ENCODE results near the gene CREB5.
A peak's percentile ranks its signal among the peaks of the same experiment; 100 is the strongest.

The CREB5 gene

DNA sequence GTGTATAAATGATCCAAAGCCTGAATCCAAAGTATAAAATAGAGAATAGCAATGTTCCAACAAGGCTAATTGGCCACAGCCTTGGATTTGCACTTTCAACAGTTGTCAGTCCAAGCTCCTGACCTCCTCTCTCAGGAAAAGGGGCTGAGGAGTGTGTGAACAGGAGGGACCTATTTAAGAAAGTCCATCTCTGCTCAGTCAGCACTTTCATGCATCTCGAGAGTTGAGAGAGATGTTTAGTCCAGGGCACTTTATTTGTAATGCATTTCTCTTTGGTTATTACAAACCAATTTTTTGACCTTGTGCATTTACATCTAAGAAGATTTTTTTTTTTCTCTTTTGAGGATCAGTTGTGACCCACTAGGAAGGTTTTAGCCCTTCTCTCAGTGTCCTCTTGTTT, 244.2 kb downstream of the CREB5 start:
- no peak for DNase-seq

DNA sequence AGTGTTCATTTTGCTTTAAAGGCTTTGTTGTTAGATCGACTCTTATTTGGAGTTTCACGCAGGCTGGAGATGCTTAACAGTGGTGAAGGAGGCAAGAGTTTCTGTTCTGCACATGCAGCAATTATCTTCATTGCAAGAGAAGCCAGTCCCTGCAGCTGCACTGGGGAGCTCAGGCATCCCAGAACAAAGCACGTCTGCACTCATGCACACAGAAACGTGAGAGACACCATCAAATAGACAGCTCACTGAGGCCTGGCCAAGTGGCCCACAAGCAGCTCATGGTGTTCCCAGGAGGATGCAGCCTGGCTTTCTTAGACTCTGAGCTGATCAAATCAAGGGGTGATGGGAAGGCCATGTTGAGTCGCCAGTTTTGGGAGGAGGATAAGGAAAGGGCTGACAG, 246.1 kb downstream of the CREB5 start:
- DNase-seq, result no peak

DNA sequence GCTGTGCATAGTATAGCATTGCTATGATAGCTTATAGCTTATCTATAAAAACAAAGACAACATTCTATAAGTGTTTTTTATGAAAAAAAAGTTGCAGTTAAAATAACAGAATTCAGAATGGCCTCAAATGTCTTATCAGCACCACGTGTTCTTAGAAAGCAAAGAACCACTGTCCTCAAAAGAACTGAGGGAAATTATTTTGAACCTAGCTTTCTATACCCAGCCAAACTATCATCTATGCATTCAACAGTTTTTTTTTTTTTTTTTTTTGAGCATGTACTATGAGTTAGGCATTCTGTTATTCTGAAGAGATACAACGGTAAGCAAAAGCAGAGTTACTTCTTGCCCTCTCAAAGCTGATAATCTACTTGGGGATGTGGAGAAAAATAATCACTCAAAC, 247.8 kb downstream of the CREB5 start:
- DNase-seq, result no peak

DNA sequence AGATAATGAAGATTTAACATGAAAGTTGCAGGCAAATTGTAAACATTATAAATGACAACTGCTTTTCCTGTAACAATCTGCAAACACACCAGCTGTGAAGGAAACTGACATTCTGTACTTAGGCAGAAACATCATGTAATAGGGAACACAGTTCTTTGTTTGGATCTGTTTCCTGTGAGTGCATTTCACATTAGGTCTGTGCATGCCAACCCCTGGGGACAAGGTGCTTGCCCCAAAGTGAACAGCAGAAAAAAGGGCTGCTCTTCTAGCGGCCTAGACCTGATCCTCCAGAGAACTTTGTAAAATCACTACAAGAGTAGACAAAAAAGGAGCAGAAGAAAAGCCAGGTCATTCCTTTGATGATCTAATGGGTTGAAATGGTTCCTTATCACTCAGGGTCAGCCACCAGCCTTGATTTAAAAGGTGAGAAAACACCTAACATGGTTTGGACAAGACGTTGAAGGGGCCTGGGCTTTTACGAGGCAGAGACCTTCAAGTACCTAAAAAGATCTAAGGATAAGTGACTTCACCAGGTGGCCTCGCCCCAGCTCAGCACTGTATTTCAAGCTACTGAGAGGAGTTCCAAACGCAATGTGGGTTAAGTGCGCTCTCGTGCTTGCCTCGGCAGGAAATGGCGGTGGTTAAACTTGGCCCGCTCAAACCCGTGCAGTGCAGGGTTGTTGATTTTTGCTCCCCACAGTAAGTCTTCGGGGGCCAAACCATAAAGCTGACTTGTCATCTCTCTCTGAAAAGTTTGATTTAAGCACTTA, 249.7 kb downstream of the CREB5 start:
- DNase-seq, result no peak

DNA sequence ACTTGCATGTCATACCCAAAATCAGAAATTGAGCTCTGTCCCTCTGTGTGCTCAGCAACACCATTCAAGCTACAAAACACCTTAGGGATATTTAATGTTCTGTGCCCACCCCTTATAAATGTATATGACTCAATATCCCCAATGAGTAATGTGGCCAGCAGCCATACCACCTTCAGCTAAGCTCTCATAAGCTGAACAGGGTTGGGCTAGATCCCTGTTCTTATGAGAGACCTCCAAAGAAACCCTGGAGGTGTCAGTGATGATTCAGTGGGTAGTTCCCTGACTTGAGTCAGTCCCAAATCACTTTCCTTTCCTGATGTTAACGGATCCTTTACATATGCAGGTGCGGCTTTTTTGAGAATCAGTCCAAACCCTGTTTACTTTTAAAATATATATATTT, 253.8 kb downstream of the CREB5 start:
- DNase-seq, result no peak

DNA sequence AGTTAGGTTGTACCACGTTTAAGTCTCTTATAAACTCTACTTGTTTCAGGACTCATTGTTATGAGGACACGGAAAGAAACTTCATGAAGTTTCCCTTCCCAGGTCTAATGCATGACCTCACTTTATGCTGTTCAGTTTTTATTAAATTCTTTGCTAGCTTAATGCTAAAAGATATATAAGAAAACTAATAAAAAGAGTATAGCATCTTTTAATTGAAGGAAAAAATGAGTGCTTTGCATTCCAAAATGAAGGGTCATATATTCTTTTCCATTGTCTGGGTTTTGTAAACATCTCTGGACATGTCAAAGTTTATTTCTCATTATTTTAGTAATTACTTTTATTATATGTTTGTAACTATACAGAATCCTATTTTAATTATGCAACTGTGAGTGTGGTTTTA, 255.8 kb downstream of the CREB5 start:
- no peak for DNase-seq

DNA sequence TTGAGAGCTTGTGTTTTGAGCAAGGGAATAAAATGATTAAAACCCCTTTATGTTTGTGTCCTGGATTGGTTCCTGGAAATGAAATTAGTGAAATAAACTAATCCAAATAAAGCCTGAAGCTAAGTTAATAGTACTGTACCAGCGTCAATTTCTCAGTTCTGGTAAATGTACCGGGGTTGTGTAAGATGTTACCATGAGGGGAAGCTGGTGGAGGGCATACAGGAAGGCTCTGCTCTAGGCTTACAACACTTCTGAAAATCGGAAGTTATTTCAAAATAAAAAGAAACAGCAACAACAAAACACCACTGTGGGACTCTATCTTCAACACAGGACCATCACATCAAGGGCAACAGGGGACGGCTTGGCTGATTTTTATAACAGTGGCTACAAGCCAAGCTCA, 257.0 kb downstream of the CREB5 start:
- DNase-seq, result no peak

DNA sequence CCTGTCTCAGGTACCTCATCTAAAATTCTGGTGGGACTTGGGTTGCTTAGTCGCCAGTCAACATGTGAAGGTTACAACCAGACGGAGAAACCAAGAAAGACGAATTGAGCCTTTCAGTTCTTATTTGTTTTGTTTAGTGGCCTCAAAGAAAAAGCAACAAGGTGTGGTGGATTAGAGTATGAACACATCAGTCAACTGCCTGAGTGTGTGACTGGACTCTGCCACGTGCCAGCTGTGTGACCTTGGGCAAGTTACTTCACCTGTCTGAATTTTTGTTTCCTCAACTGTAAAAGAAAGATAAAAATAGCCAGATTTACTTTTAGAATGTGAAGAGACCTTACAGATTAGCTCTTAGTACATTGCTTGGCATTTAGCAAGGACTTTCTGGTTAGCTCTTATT, 259.2 kb downstream of the CREB5 start:
- DNase-seq, result no peak

DNA sequence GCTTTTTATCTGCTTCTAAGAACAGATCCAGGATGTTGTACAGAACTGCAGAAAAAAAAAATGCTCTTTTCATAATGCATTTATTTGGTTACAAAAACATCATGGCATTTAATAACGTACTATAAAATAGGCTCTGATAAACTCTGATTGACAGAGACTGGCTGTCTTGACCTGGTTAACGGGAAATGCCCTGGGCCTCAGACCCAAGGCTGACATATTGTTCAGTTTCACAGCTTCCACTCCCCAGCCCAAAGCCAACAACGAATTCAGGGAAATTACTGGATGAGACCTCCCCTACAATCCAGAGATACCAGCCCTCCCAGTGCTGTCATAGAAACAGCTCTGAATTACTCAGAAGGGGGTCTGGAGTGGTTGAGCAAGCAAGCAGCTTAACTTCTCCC, 260.1 kb downstream of the CREB5 start:
- DNase-seq, result no peak

DNA sequence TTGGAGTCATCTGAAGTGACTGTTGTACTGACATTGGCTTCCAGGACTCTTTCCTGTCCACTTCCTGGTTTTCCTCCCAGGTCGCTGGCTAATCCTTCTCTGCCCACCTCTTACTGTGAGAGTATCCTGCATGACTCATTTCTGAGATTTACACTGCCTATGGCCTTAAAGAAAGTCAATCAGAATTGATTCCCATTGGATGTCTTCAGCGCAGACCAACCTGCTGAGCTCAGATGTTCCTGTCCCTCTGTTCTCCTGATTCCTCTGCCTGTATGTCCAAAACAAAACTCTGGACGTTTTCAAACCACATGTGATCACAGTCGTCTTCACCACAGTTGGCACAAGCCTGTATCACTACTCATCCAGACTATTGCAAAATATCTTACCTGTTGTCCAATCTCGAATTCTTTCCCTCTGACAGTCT, 262.1 kb downstream of the CREB5 start:
- DNase-seq, result no peak

DNA sequence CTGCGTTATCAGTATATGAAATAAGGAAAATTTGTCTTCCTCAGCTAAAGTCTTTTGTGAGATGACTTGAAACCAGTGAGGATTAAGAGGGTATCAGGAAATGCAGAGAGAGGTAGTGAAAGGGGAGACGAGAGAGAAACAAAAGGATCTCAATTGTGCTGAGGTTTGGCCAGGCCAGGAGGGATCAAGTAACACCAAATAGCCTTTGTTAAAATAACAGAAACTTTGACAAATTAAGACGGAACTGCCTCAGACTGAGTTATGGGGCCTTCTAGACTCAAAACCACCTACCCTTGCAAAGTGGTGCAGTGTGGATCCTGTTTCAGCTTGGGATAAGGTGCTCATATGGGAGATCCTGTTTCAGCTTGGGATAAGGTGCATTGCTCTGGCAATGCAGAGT, 263.1 kb downstream of the CREB5 start:
- no peak for DNase-seq

DNA sequence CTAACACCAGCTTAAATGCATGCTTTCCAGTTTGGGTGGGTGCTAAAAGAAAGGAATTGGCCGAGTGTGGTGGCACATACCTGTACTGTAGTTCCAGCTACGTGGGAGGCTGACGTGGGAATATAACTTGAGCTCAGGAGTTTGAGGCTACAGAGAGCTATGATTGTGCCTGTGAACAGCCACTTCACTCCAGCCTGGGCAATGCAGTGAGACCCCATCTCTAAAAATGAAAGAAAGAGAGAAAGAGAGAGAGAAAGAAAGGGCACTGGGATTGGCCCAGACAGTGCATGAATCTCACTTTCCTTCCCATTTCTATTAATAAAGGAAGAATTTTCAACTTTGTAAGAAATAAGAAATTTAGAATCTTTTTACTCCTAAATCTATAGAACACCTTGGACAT, 265.4 kb downstream of the CREB5 start:
- DNase-seq, result no peak

DNA sequence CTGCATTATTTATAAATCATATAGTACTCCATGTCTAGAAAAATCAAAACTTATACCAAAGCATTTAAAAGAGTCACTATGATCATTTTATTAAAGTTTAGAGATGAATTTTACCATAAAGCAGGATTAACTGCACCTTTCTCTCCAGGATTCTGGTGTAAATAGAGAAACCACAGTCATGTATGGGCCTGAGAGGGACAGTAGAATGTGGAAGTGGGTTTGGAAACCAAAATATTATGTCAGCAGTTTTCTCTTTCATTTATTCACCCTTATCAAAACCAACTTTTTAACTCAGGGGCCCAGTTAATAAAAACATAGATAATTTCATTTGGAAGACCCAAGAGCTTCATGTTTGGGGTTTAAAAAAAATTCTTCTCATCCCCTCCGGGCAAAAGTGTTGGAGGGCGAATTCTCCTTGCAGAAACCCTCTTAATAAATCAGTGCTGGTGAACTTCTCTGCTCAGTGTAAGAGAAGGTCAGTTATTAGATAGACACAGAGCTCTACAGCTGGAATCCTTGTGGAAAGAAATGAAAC, 266.2 kb downstream of the CREB5 start:
- DNase-seq, result no peak

DNA sequence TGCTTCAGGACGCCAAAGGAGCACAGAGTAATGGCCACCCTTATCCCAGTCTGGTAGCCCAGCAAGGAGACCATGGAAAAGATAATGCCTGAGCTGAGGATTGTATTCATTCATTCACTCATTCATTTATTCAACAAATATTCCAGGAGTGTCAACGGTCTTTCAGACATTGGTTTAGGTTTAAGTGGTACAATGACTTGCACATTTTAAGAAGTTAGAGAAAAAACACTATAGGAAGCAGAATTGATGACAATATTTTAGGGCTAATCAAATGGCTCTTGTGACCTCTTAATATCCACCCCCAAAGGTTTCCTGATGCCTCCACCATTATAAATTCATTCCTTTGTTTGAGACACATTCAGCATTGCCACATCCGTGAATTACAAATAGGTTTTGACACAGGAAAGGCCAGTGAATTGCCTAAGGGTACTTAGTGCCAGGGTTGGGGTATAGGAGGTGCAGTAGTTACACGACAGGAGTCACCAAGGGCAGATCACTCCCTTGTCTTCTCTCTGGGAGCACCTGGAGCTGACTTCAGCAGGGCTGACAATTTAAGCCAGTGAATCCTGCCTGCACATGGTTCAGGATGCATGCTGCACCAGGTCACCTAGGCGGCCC, 269.5 kb downstream of the CREB5 start:
- no peak for DNase-seq

DNA sequence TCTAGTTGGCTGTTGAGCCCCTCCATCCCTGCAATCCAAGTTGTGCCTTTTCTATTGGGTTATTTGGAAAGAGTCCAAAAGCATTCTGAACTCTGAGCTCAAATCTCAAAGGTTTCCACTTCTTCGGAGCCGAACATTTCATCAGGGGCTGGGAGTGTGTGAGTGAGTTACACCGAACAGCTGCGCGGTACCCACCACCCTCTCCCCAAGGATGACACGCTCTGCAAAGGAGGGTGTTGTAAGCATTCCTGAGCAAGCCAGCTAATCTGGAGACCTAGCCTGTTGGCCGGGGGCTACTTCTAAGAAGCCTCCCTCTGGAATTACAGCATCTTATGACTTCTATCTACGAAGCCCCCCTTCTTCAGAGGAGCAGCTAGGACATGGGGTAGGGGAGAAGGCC, 270.5 kb downstream of the CREB5 start:
- no peak for DNase-seq

DNA sequence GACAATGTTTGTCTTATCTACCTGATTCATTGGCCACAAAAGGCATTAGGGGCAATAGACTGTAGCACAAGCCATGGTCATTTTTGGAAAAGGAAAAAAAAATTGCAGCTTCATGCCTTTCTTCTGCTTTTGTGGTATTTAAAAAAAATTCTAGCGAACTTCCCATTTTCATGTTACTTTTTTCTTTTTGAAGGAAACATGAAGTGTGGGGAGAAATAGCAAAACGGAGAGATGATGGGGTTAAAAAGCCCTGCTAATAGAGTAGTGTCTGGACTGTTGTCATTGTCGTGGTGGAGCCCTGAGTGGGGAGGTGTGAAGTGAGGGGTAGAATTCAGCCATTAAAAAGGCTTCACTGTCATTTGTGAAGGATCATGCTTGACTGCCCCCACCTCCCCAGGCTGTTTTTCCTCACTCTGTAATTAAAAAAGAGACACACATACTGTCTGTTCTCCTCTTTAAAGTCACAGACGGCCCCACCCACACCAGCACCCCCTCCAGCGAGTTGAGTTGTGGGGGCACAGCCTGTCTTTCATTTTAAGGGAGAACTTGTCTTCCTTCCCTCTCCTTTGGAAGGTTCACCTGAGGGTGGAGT, 272.4 kb downstream of the CREB5 start:
- no peak for DNase-seq

DNA sequence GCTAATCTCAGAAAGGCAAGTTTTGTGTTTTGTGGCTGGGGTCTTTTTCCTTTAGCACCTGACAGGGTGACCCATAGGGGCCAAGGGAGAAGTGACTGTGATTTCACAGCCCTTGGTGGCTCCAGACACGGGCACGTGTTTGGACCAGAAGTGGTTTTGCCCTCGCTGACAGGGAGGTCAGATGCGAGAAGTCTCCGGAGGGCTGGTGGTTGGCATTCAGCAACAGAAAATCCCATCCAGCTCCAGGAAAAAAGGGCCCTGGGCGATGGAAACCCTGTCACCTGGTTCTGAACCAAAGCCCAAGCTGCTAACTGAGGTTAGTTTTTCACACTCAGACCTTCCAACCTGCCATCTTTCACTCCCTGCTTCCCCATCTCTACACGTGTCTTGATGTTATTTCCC, 272.9 kb downstream of the CREB5 start:
- DNase-seq, result peak; percentile 58

DNA sequence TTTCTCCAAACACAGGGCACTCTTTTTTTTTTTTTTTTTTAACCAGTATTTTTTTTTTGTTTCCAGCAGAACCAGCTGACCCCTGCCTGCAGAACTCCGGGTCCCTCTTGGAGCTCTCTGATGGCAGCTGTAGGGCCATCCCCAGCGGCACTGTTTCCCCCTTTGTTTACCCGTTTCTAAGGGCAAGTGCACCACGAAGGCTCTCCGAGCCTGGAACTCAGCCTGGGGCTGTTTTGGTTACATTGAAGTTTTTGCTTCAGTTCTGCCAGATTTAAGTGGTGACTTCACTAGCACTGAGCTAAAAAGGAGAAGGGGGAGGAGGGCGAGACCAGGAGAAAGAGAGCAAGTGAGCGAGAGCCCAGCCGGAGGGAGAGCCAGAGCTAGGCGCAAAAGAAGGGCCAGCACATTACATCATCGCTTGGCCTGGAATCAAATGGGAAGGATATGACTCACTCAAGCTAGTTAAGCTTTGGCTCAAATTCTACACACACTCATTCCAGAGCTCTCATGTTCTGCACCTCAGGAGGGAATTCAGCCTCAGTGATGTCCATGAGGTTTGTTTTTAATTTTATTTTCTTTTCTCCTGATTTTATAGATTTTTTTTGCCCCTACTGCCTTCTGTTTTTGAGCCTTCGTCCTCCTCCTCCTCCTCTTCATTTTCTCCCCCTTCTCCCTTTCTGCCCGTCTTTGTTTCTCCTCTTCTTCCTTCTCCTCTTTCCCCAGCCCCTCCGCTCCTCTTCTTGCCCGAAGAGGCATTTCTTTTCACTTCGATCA, 273.5 kb downstream of the CREB5 start:
- peak; percentile 98 for DNase-seq

DNA sequence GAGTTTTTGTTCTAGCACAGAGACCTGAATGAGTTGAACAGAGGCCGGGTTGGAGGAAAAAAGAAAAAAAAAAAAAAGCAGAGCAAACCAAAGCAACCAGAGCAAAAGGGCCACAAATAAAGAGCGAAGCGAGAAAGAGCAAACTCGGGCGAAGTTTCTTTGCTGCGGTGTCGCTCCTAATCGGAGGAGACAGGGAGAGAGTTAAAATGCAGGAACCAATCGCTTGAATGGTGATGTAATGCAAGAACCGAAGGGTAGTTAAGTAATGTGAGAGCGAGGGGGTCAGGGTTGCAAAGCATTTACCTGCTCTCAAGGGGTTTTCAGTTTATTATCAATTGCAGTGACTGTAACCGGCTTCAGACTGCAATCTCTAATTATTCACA, 274.1 kb downstream of the CREB5 start:
- peak; percentile 78 for DNase-seq

DNA sequence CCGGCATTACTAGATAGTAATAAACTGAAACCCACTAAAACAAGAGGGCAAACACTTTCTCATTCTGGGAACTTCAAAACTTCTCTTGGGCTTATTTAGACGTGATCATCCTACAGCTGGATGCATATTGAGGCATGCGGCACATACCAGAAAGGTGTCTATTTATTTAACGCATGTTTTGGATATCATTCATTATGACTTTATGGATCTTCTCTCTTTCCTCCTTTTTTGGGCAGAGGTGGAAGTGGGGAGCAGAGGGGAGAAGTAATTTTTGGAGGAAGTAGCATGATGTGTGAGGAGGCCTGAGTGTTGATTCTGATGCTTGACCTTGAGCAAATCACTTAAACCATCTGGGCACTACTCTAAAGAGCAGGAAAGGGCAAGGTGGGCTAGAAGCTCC, 275.2 kb downstream of the CREB5 start:
- DNase-seq, result no peak

DNA sequence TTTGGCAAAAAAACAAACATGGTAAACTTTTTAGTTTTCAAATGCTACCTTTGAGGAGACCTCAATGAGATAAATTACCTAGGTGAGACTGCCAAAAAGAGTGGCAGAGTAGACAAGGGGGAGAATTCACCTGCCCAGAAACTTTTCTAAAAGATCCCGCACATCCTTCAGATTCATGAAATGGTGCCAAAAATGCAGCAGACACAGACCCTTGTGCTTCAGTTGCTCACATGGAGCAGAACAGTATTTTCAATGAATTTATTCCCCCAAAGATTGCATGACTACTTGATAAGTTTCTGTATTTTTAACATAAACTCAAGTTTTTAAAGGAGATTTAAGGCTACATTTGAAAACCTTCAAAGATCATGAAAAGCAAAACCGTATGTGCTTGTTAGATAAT, 275.9 kb downstream of the CREB5 start:
- DNase-seq, result no peak

DNA sequence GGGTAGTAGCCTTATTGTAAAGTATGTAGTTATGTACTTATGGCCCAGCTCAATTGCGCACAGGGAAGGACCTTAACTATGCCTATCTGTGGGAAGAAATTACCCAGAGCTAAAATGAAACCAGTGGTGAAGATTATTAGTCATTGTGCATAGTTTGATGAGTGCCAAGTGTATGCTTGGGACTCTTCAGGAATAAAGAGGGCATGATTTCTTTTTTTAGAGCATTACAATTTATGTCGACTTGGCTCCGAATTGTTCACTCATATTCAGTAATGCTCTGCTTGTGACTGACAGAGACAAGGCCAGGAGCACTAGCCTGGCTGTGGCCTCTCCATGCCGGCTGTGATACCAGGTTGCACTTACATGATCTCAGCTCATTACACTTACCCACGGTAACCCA, 276.3 kb downstream of the CREB5 start:
- DNase-seq, result no peak

Data from right hindlimb (tissue), 1 donor.